ENCODE measurements around the gene SBF1.
"Not testable (repeated sequence)": the region's sequence is repeated elsewhere in the genome, so short reads cannot be mapped to it uniquely, and the experiment has no call there.

The SBF1 gene

DNA sequence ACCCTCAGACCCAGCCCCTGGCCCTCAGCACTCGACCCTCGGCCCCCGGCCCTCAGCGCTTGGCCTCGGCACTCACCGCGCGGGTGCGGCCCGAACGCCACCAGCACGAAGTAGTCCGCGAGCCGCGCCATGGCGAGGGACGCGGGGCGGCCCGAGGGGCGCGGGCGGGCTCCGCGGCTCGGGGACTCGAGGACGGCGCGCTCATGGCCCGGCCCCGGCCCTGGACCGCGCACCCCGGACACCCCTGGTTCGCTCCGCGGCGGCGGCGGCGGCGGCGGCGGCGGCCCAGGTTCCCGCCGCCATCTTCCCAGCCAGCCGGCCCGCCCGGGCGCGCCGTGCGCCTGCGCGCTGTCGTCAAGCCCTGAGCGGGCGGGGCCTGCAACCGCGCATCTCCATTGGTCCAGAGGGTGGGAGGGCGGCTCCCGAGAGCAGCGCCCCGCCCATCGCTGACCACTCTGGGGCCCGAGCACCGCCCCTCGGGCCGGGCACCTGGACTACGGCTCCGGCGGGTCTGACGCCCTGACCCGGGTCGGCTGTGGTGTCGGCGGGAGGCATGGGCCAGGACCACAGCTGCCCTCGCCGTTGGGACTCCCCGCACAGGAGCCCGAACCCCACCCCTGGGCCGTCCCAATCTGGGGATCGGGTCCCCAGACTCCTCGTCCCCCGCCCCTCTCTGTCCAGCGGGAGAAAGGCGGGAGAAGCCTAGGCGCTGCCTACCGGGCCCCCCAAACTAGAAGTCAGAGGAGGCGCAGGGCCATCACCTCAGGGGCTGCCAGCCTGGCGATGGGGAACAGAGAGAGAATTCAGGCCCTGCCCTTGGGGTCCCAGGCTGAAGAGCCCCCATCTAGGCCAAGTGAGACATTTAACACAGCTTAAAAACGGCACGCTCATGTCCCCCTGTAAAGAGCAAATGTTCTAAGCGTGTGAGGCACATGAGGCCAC is at the start of gene SBF1:
SBF1 (minus strand) TSS at position 326 of the 942 bp plus-strand sequence; CDS start at position 131, 195 bp downstream.
- DNase-seq: peak; percentile 57

GRCh38 chr22:50523806-50524675 is 49.2 kb upstream of the SBF1 start:
- no peak for DNase-seq

GRCh38 chr22:50523458-50523805 is 48.6 kb upstream of the SBF1 start:
- DNase-seq: no peak

DNA sequence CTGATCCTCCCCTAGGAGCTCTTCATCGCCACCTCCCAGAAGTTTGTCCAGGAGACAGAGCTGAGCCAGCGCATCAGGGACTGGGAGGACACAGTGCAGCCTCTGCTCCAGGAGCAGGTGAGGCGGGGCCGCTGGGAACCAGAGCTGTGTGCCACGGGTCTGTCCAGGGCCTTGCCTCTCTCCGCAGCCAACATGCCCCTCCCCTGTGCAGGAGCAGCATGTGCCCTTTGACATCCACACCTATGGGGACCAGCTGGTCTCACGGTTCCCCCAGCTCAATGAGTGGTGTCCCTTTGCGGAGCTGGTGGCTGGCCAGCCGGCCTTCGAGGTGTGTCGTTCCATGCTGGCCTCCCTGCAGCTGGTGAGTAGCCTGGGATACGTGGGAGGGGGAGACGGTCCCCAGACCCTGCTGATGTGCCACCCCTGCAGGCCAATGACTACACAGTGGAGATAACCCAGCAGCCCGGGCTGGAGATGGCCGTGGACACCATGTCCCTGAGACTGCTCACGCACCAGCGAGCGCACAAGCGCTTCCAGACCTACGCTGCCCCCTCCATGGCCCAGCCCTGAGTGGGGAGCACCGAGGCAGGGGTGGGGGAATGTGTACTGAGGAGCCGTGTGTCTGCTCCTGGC is 48.1 kb upstream of the SBF1 start:
- no peak for DNase-seq

GRCh38 chr22:50522208-50522805 is 47.5 kb upstream of the SBF1 start:
- no peak for DNase-seq

- DNase-seq: no peak
Measured at GRCh38 chr22:50521710-50522109, 46.9 kb upstream of the SBF1 start.

GRCh38 chr22:50520826-50521453 is 46.1 kb upstream of the SBF1 start:
- no peak for DNase-seq

GRCh38 chr22:50520184-50520583 is 45.3 kb upstream of the SBF1 start:
- DNase-seq: not testable (repeated sequence)

DNA sequence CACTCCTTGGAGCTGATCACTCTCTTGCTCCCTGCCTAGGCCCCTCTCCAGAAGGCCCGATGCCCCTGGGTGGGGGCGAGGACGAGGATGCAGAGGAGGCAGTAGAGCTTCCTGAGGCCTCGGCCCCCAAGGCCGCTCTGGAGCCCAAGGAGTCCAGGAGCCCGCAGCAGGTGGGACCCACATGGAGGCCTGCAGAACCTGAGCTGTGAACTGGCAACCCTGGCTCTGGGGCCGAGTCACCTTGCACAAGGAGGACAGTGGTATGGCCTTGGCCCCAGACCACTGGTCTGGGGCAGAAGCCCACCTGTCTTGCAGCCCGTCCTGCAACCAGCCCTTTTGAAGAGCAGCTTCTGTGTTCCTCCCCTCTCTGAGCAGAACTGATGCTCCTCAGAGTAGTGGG is 44.3 kb upstream of the SBF1 start:
- DNase-seq: no peak

- no peak for DNase-seq
Measured at GRCh38 chr22:50518606-50519005, 43.8 kb upstream of the SBF1 start.

DNA sequence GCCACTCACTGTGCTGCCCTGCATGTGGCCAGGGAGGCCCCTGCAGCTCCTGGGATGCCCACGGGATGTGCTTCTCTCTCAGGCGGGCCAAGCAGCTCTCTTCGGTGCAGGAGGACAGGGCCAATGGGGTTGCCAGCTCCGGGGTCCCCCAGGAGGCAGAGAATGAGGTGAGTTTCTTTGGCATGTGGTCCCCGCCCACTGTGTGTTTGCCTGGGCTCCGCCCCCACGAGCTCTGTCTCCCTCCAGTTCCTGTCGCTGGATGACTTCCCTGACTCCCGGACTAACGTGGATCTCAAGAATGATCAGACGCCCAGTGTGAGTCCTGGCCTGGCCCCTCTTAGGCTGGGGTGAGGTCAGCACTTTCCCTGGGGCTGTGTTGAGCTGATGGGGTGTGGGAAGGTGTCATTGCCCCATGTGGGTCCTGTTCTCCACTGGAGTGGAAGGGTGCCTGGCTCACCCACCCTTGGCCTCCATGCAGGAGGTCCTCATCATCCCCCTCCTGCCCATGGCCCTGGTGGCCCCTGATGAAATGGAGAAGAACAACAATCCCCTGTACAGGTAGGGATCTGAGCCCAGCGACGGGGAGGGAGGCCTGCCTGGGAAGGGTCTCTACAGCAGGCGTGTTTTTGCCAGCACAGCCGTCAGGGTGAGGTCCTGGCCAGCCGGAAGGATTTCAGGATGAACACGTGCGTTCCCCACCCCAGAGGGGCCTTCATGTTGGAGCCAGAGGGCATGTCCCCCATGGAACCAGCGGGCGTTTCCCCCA is 42.8 kb upstream of the SBF1 start:
- no peak for DNase-seq

DNA sequence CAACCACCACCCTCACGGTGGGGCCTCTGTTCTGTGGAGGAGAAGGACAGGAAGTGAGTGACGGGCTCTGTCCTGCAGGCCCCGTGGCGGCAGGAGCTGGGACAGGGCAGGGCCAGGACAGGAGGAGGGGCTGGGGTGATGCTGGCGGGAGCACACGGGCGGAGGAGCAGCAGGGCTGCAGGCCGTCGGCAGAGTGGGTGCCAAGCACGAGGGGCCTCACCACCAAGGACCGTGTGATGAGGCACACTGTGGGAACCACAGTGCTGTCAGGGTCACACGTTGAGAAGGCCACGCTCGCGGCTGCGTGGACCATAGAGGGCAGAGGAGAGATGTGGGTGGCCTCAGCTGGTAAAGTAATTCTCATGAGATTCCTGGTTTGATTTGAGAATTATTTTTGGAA is 42.1 kb upstream of the SBF1 start:
- no peak for DNase-seq

GRCh38 chr22:50516068-50516467 is 41.2 kb upstream of the SBF1 start:
- DNase-seq: no peak

GRCh38 chr22:50513175-50513574 is 38.3 kb upstream of the SBF1 start:
- no peak for DNase-seq

GRCh38 chr22:50508897-50509296 is 34.1 kb upstream of the SBF1 start:
- no peak for DNase-seq

DNA sequence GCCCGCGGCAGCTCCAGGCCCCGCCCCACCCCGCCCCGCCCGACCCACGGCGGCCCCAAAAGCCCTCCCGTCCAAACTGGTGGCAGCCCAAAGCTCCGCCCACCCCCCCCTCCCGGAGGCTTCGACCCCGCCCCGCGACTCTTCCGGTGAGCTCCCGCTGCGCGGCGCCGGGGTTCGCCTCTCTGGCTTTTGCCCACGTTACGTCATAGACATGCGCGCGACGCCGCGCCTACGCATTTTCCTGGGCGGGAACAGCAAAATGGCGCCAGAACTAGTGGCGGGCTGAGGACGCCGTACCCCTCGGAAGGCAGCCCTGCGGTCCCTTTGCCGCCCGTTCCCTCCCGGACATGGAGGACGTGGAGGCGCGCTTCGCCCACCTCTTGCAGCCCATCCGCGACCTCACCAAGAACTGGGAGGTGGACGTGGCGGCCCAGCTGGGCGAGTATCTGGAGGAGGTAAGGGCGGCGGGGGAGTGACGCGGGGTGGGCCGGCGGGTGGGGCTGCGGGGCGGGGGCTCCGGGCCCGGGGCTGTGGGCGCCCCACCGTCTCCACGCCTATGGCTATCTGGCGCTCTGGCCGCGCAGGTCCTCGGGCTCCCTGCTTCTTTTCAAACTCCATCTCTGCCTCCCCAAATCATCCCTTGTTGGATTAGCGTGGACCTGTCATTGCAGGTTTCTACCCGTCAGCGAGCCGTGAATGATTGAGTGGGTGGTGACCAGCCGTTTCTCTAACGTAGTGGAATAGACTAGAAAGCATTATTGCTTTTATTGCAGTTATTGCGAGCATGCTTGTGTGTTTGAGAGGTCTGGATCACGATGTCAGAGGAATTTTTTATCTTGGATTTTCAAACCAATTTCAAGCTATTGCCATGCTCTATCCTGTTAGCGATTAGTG is 33.4 kb upstream of the SBF1 start, which contains the start of gene NCAPH2:
NCAPH2 (plus strand) TSS at position 234 of the 894 bp plus-strand sequence; CDS start at position 348, 114 bp downstream.
- DNase-seq: peak; percentile 93

DNA sequence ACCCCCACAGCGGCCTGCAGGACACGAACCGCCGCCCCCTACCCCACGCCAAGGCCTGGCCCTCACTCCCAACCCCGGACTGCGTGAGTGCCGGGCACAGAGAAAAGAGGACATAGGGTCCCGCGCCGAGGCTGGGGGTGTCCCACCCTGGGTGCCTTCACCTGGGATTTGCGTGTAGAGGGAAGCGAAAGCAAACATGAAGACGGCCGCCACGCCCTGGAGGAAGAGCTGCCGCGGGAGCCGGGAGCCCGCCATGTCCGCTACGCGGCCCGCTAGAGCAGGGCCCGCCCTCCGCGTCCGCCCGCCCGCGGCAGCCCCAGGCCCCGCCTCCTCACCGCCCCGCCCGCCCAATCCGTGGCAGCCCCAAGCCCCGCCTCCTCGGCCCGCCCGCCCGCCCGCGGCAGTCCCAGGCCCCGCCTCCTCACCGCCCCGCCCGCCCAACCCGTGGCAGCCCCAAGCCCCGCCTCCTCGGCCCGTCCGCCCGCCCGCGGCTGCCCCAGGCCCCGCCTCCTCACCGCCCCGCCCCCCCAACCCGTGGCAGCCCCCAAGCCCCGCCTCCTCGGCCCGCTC is 32.7 kb upstream of the SBF1 start, which contains the start of gene LMF2:
LMF2 (minus strand) TSS at position 282 of the 570 bp plus-strand sequence; CDS start at position 255, 27 bp downstream.
- DNase-seq: no peak

GRCh38 chr22:50506611-50507420 is 32.0 kb upstream of the SBF1 start:
- no peak for DNase-seq
